SK-N-SH (cell line): ENCODE measurements around the gene IGF2BP2.

Source experiments
- CHD2 ChIP-seq: fragments of 150-350 bp; IDR thresholded peaks from 2 replicates; pipeline ENCODE4 v1.6.1; 2018; ENCODE audit warnings: low read length; ENCODE audit not compliant: partially characterized antibody
- EP300 ChIP-seq, 2 experiments: IDR thresholded peaks; 2 replicates each; pipeline versions ENCODE4 v1.4.0 to v1.6.1; 2012; ENCODE audit warnings: borderline replicate concordance in 1 of 2, low read depth in 1 of 2, low read length in 1 of 2
- GATA2 ChIP-seq: sonication (generic); formaldehyde crosslinking; IDR thresholded peaks from 2 replicates; pipeline ENCODE4 v1.5.0; 2020; ENCODE audit warnings: mild to moderate bottlenecking, missing genetic modification reagents
- POLR2AphosphoS5 ChIP-seq: IDR thresholded peaks from 2 replicates; pipeline ENCODE4 v1.6.1; 2012; ENCODE audit warnings: low read depth, low read length
- SMC3 ChIP-seq: IDR thresholded peaks from 2 replicates; pipeline ENCODE4 v1.6.1; 2012; ENCODE audit warnings: low read depth, low read length, improper control_type of control experiment
- TAF1 ChIP-seq: IDR thresholded peaks from 2 replicates; pipeline ENCODE4 v1.6.1; 2012; ENCODE audit warnings: low read depth, mild to moderate bottlenecking, low read length, moderate library complexity, borderline replicate concordance
- TF ChIP-seq, protein P1 (sequence below): IDR thresholded peaks from 2 replicates; pipeline ENCODE4 v1.4.0; 2012; ENCODE audit warnings: low read depth, borderline replicate concordance
- TF ChIP-seq, protein P2 (sequence below): fragments of 200-600 bp; sonication (generic); IDR thresholded peaks from 2 replicates; pipeline ENCODE4 v1.6.1; 2017; ENCODE audit warnings: antibody characterized with exemption, mild to moderate bottlenecking, moderate library complexity

DNA sequence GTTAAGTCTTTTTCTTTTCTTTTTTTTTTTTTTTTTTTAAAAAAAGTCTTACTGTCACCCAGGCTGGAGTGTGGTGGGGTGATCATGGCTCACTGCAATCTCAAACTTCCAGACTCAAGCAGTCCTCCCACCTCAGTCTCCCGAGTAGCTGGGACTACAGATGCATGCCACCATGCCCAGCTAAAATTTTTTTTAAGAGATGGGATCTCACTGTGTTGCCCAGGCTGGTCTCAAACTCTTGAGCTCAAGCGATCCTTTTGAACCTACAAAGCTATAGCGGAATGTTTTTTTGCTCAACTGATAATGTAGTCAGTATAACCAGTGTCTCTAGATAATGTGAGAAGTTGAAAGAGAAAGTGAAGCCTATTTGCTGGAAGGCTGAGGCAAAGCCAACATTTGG lies 3.9 kb upstream of the IGF2BP2 start:
- TF ChIP-seq EP300 (IDR thresholded peaks at IDR 0.05; ENCODE audit: borderline replicate concordance in 1 of 2, low read depth in 1 of 2, low read length in 1 of 2) (no peak), CHD2 (no peak), POLR2AphosphoS5 (no peak), GATA2 (CRISPR knock-in tag) (no peak), TAF1 (no peak), SMC3 (no peak)
- TF ChIP-seq, protein P1, sequence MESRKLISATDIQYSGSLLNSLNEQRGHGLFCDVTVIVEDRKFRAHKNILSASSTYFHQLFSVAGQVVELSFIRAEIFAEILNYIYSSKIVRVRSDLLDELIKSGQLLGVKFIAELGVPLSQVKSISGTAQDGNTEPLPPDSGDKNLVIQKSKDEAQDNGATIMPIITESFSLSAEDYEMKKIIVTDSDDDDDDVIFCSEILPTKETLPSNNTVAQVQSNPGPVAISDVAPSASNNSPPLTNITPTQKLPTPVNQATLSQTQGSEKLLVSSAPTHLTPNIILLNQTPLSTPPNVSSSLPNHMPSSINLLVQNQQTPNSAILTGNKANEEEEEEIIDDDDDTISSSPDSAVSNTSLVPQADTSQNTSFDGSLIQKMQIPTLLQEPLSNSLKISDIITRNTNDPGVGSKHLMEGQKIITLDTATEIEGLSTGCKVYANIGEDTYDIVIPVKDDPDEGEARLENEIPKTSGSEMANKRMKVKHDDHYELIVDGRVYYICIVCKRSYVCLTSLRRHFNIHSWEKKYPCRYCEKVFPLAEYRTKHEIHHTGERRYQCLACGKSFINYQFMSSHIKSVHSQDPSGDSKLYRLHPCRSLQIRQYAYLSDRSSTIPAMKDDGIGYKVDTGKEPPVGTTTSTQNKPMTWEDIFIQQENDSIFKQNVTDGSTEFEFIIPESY = no peak
- TF ChIP-seq, protein P2, sequence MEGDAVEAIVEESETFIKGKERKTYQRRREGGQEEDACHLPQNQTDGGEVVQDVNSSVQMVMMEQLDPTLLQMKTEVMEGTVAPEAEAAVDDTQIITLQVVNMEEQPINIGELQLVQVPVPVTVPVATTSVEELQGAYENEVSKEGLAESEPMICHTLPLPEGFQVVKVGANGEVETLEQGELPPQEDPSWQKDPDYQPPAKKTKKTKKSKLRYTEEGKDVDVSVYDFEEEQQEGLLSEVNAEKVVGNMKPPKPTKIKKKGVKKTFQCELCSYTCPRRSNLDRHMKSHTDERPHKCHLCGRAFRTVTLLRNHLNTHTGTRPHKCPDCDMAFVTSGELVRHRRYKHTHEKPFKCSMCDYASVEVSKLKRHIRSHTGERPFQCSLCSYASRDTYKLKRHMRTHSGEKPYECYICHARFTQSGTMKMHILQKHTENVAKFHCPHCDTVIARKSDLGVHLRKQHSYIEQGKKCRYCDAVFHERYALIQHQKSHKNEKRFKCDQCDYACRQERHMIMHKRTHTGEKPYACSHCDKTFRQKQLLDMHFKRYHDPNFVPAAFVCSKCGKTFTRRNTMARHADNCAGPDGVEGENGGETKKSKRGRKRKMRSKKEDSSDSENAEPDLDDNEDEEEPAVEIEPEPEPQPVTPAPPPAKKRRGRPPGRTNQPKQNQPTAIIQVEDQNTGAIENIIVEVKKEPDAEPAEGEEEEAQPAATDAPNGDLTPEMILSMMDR = no peak
